ENCODE data around the gene EPHB2.

GRCh38 chr1:22800629-22801028 is 90.0 kb downstream of the EPHB2 start:
- TF ChIP-seq CTCF (IDR thresholded peaks at IDR 0.05), result no peak
- TF ChIP-seq POLR2A (IDR thresholded peaks at IDR 0.05), result no peak
